Endodermal cell (in vitro differentiated cells): ENCODE measurements around the gene MSRB2. TPM values are rescaled to one million over a fixed set of nuclear protein-coding genes. Genes with fewer than 3 reads are reported as not detected.
A peak's percentile ranks its signal among the peaks of the same experiment; 100 is the strongest.

Experiments used
- DNase-seq: peaks from one replicate; pipeline ENCODE4 v3.0.0-alpha.2; 2017
- H3K27ac ChIP-seq: 2 replicates; pipeline ENCODE4 v1.5.1; 2013; ENCODE audit warnings: mild to moderate bottlenecking, low read depth, low read length, moderate library complexity
- H3K27me3 ChIP-seq: 2 replicates; pipeline ENCODE4 v1.6.1; 2013; ENCODE audit warnings: mild to moderate bottlenecking, low read length, moderate library complexity; ENCODE audit not compliant: insufficient read depth, control insufficient read depth, poor library complexity, severe bottlenecking
- H3K36me3 ChIP-seq: 2 replicates; pipeline ENCODE4 v1.7.0; 2013; ENCODE audit warnings: mild to moderate bottlenecking, low read length, moderate library complexity; ENCODE audit not compliant: control insufficient read depth, insufficient read depth
- H3K4me1 ChIP-seq: one replicate; pipeline ENCODE4 v1.7.0; 2013; ENCODE audit warnings: low read length; ENCODE audit not compliant: control insufficient read depth, insufficient read depth
- H3K4me3 ChIP-seq: 2 replicates; pipeline ENCODE4 v1.5.1; 2013; ENCODE audit warnings: mild to moderate bottlenecking, low read length, moderate library complexity
- H3K9ac ChIP-seq: 2 replicates; pipeline ENCODE4 v1.6.1; 2013; ENCODE audit warnings: mild to moderate bottlenecking, low read length, moderate library complexity; ENCODE audit not compliant: poor library complexity, severe bottlenecking; ENCODE audit errors: extremely low read depth
- H3K9me3 ChIP-seq: 2 replicates; pipeline ENCODE4 v1.6.1; 2013; ENCODE audit warnings: mild to moderate bottlenecking, low read length, moderate library complexity; ENCODE audit not compliant: control insufficient read depth
- H3K27ac Mint-ChIP-seq: 2 replicates; pipeline ENCODE4 v1.8.0; 2020; ENCODE audit warnings: mixed read lengths
- H3K27me3 Mint-ChIP-seq: 2 replicates; pipeline ENCODE4 v1.8.0; 2021; ENCODE audit warnings: mild to moderate bottlenecking, mixed read lengths; ENCODE audit not compliant: insufficient read depth
- H3K36me3 Mint-ChIP-seq: 2 replicates; pipeline ENCODE4 v1.8.0; 2020; ENCODE audit warnings: low read depth, mixed read lengths
- H3K4me1 Mint-ChIP-seq: 2 replicates; pipeline ENCODE4 v1.8.0; 2020; ENCODE audit warnings: mixed read lengths
- H3K4me3 Mint-ChIP-seq: 2 replicates; pipeline ENCODE4 v1.8.0; 2020; ENCODE audit warnings: mild to moderate bottlenecking, moderate library complexity, mixed read lengths
- H3K9me3 Mint-ChIP-seq: 2 replicates; pipeline ENCODE4 v1.8.0; 2020; ENCODE audit warnings: mild to moderate bottlenecking, mixed read lengths
- WGBS, 2 experiments: methylation state at CpG; one replicate each; pipeline versions ENCODE4 v1.1.5 to v1.1.7; 2013; ENCODE audit warnings: missing lambda C conversion rate in 2 of 2, mixed read lengths in 1 of 2; ENCODE audit not compliant: insufficient coverage in 1 of 2, insufficient read length in 1 of 2; 5-methylcytosine and 5-hydroxymethylcytosine counted together
- long read RNA-seq, 4 experiments: library from polyadenylated mRNA in 2 of 4; library from RNA in 1 of 4; library from capped mRNA in 1 of 4; stranded (forward) in 3 of 4; unstranded in 1 of 4; transcript quantifications; one replicate each; pipeline ENCODE4 v2.0.0, GENCODE V29; 2020 to 2021; ENCODE audit warnings: inconsistent platforms in 1 of 4
- polyA plus RNA-seq, 2 experiments: library from polyadenylated mRNA; stranded (reverse); fragments of 50-300 nt; gene quantifications; one replicate each; pipeline ENCODE4 v1.2.3, GENCODE V29; 2013
- total RNA-seq, 2 donors: library from RNA; stranded (reverse); fragmentation: NEBNext Ultra II Directional in 1 of 2; extraction: Animal tissue kit (Norgen Biotek cat#: 25700) in 1 of 2; gene quantifications; 2 replicates in 1 of 2; 3 replicates in 1 of 2; pipeline ENCODE4 v1.2.1, GENCODE V29; 2021
- TF ChIP-seq, protein P1 (sequence below): fragments of 200-600 bp; sonication (generic); conservative IDR thresholded peaks from 2 replicates; pipeline ENCODE4 v1.5.0; 2021; ENCODE audit warnings: antibody characterized with exemption, mild to moderate bottlenecking

MSRB2 gene
- total RNA-seq: 10 to 100 TPM; 40.4 to 42.5 TPM
- 37.7 TPM for polyA plus RNA-seq (2013, experiment 1 of 2)
- polyA plus RNA-seq (2013, experiment 2 of 2): 39.2 TPM
- long read RNA-seq, experiment 1, transcript MSRB2-201 (5 exons, 1,803 nt): major isoform, 38 of 39 reads
- long read RNA-seq, experiment 1, partial matches to known transcripts: 0 of 39 reads
- long read RNA-seq, experiment 1, other reads (novel, unspliced or antisense): 1 of 39 reads
- long read RNA-seq, experiment 2, transcript MSRB2-201 (5 exons, 1,803 nt): major isoform, 49 of 51 reads
- long read RNA-seq, experiment 2, partial matches to known transcripts: 0 of 51 reads
- long read RNA-seq, experiment 2, other reads (novel, unspliced or antisense): 2 of 51 reads
- long read RNA-seq, experiment 3, partial matches to known transcripts: 0 of 1 reads
- long read RNA-seq, experiment 3, other reads (novel, unspliced or antisense): 0 of 1 reads
- long read RNA-seq, experiment 4, partial matches to known transcripts: 0 of 1 reads
- long read RNA-seq, experiment 4, other reads (novel, unspliced or antisense): 0 of 1 reads

GRCh38 chr10:23095404-23095965, at the start of gene MSRB2:
MSRB2 (plus strand) TSS chr10:23095579; CDS start chr10:23095609, 30 bp downstream.
- TF ChIP-seq, protein P1, sequence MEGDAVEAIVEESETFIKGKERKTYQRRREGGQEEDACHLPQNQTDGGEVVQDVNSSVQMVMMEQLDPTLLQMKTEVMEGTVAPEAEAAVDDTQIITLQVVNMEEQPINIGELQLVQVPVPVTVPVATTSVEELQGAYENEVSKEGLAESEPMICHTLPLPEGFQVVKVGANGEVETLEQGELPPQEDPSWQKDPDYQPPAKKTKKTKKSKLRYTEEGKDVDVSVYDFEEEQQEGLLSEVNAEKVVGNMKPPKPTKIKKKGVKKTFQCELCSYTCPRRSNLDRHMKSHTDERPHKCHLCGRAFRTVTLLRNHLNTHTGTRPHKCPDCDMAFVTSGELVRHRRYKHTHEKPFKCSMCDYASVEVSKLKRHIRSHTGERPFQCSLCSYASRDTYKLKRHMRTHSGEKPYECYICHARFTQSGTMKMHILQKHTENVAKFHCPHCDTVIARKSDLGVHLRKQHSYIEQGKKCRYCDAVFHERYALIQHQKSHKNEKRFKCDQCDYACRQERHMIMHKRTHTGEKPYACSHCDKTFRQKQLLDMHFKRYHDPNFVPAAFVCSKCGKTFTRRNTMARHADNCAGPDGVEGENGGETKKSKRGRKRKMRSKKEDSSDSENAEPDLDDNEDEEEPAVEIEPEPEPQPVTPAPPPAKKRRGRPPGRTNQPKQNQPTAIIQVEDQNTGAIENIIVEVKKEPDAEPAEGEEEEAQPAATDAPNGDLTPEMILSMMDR: no peak
- H3K4me1 ChIP-seq: no peaks in the 10 kb centered on the region
- Mint-ChIP-seq H3K36me3 (peaks cover 19% of the 10 kb centered on the region), H3K9me3 (peaks cover 24% of the 10 kb centered on the region), H3K27me3 (no peaks in the 10 kb centered on the region), H3K4me1 (peaks cover 23% of the 10 kb centered on the region), H3K27ac (peak within 1 kb of the TSS; percentile 97), H3K4me3 (peak within 1 kb of the TSS; percentile 86)
- peaks cover 24% of the 10 kb centered on the region for H3K9me3 ChIP-seq
- peak within 1 kb of the TSS; percentile 47 for H3K27ac ChIP-seq
- peak within 1 kb of the TSS; percentile 79 for H3K9ac ChIP-seq
- H3K4me3 ChIP-seq: peak within 1 kb of the TSS; percentile 87
- no peaks in the 10 kb centered on the region for H3K36me3 ChIP-seq
- WGBS, 2 experiments: 0 to 1% methylated on average over 1 to 50 of the region's 50 CpGs
- H3K27me3 ChIP-seq: no peaks in the 10 kb centered on the region
- DNase-seq: peak; percentile 97

GRCh38 chr10:23046027-23046426, 49.4 kb upstream of the MSRB2 start:
- Histone ChIP-seq H3K4me3 (no peak overlapping the region), H3K36me3 (no peaks in the 10 kb centered on the region), H3K9ac (no peak overlapping the region), H3K4me1 (peaks cover 2% of the 10 kb centered on the region), H3K27ac (no peak overlapping the region), H3K9me3 (no peaks in the 10 kb centered on the region), H3K27me3 (no peaks in the 10 kb centered on the region)
- TF ChIP-seq, protein P1: no peak
- Mint-ChIP-seq H3K27ac (no peak overlapping the region), H3K4me1 (peaks cover 9% of the 10 kb centered on the region), H3K4me3 (no peak overlapping the region), H3K36me3 (no peaks in the 10 kb centered on the region), H3K9me3 (no peaks in the 10 kb centered on the region), H3K27me3 (no peaks in the 10 kb centered on the region)
- DNase-seq: no peak
- 84 to 91% methylated on average over 4 of the region's 4 CpGs for WGBS, 2 experiments

DNA sequence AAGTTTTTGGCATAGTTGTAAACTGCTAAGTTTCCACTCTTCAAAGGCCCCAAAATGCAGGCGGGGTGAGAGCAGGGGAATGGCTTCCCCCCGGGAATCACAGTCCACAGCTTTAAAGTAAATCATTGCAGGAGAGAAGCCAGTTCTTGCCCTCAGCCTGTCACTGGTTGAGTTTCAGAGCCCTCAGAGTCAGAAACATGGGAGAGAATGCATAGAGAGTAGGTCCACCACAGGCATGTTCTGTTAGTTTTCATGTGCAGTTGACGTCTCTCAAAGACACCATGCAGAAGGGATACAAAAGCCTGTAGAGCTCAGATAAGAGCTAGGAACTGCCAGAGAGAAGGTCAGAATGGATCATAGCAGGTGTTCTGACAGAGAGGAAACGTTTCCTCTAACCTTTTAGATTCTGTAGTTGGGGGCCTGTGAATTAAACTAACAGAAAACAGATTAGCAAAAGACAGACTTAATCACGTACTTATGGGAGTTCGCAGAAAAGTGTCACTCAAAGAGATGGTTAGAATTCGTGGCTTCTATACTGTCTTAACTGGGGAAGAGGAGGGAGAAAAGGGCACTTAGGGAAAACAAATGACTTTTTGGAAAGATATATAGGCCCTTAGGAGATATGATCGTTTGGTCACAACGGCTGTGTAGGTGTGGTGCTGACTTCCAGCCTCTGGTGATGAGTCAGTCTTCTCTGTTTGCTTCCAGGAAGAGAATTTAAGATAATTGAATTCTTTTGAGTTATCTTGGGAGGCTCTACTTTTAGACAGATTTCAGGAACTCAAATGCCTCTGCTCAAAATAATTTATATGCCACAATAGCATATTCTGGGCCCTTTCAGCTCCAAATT, 48.0 kb upstream of the MSRB2 start:
- no peak overlapping the region for H3K27ac Mint-ChIP-seq

More for the DNA sequence above, 48.0 kb upstream of the MSRB2 start:
- H3K27me3 ChIP-seq: no peaks in the 10 kb centered on the region
- H3K36me3 ChIP-seq: no peaks in the 10 kb centered on the region
- H3K9ac ChIP-seq: no peak overlapping the region
- DNase-seq: no peak
- TF ChIP-seq, protein P1: no peak
- WGBS, 2 experiments: 85 to 87% methylated on average over 9 of the region's 9 CpGs
- Mint-ChIP-seq H3K4me3 (no peak overlapping the region), H3K4me1 (peaks cover 18% of the 10 kb centered on the region), H3K36me3 (no peaks in the 10 kb centered on the region), H3K27me3 (no peaks in the 10 kb centered on the region), H3K9me3 (no peaks in the 10 kb centered on the region)
- H3K4me1 ChIP-seq: peaks cover 2% of the 10 kb centered on the region
- H3K4me3 ChIP-seq: no peak overlapping the region
- H3K9me3 ChIP-seq: no peaks in the 10 kb centered on the region
- H3K27ac ChIP-seq: no peak overlapping the region
